Right lobe of liver (tissue), 6 donors: ENCODE results near the gene P2RX2. TPM values are rescaled to one million over a fixed set of nuclear protein-coding genes. Genes with fewer than 3 reads are reported as not detected.

Source experiments
- ATAC-seq, 4 donors: fragments of 200-7000 bp; cut with Tn5 transposase; one replicate each; pipeline ENCODE4 v1.9.1; 2020; ENCODE audit warnings: mild to moderate bottlenecking in 4 of 4, moderate library complexity in 4 of 4
- DNase-seq, 3 donors: peaks; one replicate each; pipeline ENCODE4 v3.0.0-alpha.2; 2020
- H3K27ac ChIP-seq, 3 donors: fragments of 200-600 bp; one replicate each; pipeline ENCODE4 v1.8.0; 2022
- H3K27me3 ChIP-seq, 2 donors: fragments of 200-600 bp; one replicate each; pipeline ENCODE4 v1.8.0; 2022
- H3K36me3 ChIP-seq, 4 donors: fragments of 200-600 bp; sonication (generic) in 1 of 4; one replicate each; pipeline versions ENCODE4 v1.5.1 to v1.8.0; 2017 to 2022; ENCODE audit warnings: control low read depth in 1 of 4
- H3K4me1 ChIP-seq, 4 donors: fragments of 200-600 bp; sonication (generic) in 1 of 4; one replicate each; pipeline versions ENCODE4 v1.5.1 to v1.8.0; 2017 to 2022; ENCODE audit warnings: control low read depth in 1 of 4
- H3K4me3 ChIP-seq, 3 donors: fragments of 200-600 bp; one replicate each; pipeline ENCODE4 v1.8.0; 2022
- H3K9me3 ChIP-seq, 4 donors: fragments of 200-600 bp; sonication (generic) in 1 of 4; one replicate each; pipeline versions ENCODE4 v1.5.1 to v1.8.0; 2017 to 2022; ENCODE audit warnings: control low read depth in 1 of 4
- POLR2A ChIP-seq: fragments of 450-650 bp; IDR thresholded peaks from one replicate; pipeline ENCODE4 v1.6.1; 2017; ENCODE audit warnings: antibody characterized with exemption, mild to moderate bottlenecking
- WGBS: methylation state at CpG from one replicate; pipeline ENCODE4 v1.1.6; 2018; ENCODE audit warnings: low coverage, low lambda C conversion rate; ENCODE audit not compliant: insufficient coverage; ENCODE audit errors: missing lambda C conversion rate; 5-methylcytosine and 5-hydroxymethylcytosine counted together
- intact Hi-C, 2 donors: fragments of 100-400 bp; cut with DNase I; formaldehyde crosslinking; loops; one replicate each; pipeline versions ENCODE4 v1.11.2 to v1.14.1; 2022
- total RNA-seq, 6 experiments: library from RNA; depleted of rRNA in 2 of 6; stranded (reverse); fragments of >200 nt in 2 of 6; fragmentation: NEBNext Ultra II Directional in 3 of 6; extraction: Animal tissue kit (Norgen Biotek cat#: 25700) in 3 of 6; gene quantifications; one replicate each; pipeline versions ENCODE4 v1.1.0 to v1.2.4, GENCODE V29; 2016 to 2023
- TF ChIP-seq, protein P1 (sequence below), 4 donors: fragments of 200-600 bp in 3 of 4; fragments of 450-650 bp in 1 of 4; IDR thresholded peaks; one replicate each; pipeline versions ENCODE4 v1.5.1 to v1.8.0; 2016 to 2022; ENCODE audit warnings: antibody characterized with exemption in 4 of 4, mild to moderate bottlenecking in 2 of 4
- donor health status: DM: no; HTN: yes; CAD: no.
- donor health status: DM: no; HTN: no; CAD: no.
- donor health status: DM: no; HTN: no; CAD: no.
- donor health status: DM: no; HTN: yes; CAD: no.
- donor health status: DM: no; HTN: yes; CAD: no.

The P2RX2 gene
- total RNA-seq, 6 experiments from 2014 or later = not detected

DNA sequence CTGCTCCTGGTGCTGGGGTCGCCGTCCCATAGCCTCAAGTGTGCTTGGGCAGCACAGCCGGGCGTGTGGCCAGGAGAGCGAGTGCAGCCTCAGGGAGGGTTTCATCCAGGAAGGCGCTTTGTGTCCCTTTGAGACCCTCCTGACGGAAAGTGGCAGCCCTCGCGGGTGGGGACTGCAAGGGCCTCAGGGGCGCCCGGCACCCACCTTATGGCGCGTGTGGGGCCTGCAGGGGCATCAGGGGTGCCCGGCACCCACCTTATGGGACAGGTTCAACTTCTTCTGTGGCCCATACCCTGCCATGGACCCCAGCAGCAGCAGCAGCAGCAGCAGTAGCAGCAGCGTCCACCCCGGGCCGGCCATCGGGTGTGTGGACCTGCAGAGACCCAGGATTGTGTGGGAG lies 12.7 kb upstream of the P2RX2 start:
- no peaks in the 10 kb centered on the region for H3K27me3 ChIP-seq
- intact Hi-C loops = no loop called here
- ATAC-seq (no peak), DNase-seq (peak in 1 of 3 donors; percentile 44)
- no peak for TF ChIP-seq POLR2A
- TF ChIP-seq, protein P1, sequence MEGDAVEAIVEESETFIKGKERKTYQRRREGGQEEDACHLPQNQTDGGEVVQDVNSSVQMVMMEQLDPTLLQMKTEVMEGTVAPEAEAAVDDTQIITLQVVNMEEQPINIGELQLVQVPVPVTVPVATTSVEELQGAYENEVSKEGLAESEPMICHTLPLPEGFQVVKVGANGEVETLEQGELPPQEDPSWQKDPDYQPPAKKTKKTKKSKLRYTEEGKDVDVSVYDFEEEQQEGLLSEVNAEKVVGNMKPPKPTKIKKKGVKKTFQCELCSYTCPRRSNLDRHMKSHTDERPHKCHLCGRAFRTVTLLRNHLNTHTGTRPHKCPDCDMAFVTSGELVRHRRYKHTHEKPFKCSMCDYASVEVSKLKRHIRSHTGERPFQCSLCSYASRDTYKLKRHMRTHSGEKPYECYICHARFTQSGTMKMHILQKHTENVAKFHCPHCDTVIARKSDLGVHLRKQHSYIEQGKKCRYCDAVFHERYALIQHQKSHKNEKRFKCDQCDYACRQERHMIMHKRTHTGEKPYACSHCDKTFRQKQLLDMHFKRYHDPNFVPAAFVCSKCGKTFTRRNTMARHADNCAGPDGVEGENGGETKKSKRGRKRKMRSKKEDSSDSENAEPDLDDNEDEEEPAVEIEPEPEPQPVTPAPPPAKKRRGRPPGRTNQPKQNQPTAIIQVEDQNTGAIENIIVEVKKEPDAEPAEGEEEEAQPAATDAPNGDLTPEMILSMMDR (IDR thresholded peaks at IDR 0.05) = no peak
- no peak overlapping the region for H3K4me3 ChIP-seq
- H3K4me1 ChIP-seq = peaks cover 0 to 57% (median 20%) of the 10 kb centered on the region in 4 donors
- no peaks in the 10 kb centered on the region for H3K36me3 ChIP-seq
- H3K9me3 ChIP-seq = no peaks in the 10 kb centered on the region
- peak overlapping the region; percentile 11 to 90 (median 69) for H3K27ac ChIP-seq
- no CpG with 5 or more reads among the region's 18 CpGs for WGBS

DNA sequence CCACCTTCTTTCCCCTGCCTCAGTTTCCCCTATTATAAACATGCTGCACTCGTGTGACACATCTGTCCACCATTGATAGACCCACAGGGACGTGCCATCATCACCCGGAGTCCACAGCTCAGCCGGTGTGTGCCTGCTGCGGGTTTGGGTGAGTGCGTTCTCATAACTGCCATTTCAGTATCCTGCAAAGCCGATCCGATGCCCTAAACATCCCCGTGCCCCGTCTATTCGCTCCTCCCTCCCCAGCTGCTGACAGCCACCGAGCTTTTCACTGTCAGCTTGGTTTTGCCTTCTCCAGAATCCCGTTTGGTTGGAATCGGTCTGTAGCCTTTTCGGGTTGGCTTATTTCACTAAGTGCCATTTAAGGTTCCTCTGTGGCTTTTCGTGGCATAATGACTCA lies 12.1 kb upstream of the P2RX2 start:
- Histone ChIP-seq H3K36me3 (no peaks in the 10 kb centered on the region), H3K4me3 (no peak overlapping the region), H3K27me3 (no peaks in the 10 kb centered on the region), H3K27ac (no peak overlapping the region), H3K4me1 (peaks cover 0 to 54% (median 20%) of the 10 kb centered on the region in 4 donors), H3K9me3 (no peaks in the 10 kb centered on the region)
- TF ChIP-seq, protein P1 (IDR thresholded peaks at IDR 0.05) = no peak
- no peak for TF ChIP-seq POLR2A
- no peak for ATAC-seq
- 74% methylated on average over 15 of the region's 16 CpGs for WGBS
- intact Hi-C loops = no loop called here
- DNase-seq = peak in 1 of 3 donors; percentile 37

- Histone ChIP-seq H3K27ac (no peak overlapping the region), H3K9me3 (no peaks in the 10 kb centered on the region), H3K4me1 (peaks cover 0 to 51% (median 20%) of the 10 kb centered on the region in 4 donors), H3K36me3 (no peaks in the 10 kb centered on the region), H3K27me3 (no peaks in the 10 kb centered on the region), H3K4me3 (no peak overlapping the region)
- intact Hi-C loops = no loop called here
- DNase-seq (peak in 1 of 3 donors; percentile 40), ATAC-seq (no peak)
- no peak for TF ChIP-seq POLR2A
- TF ChIP-seq, protein P1 (IDR thresholded peaks at IDR 0.05) = no peak
- WGBS = 98% methylated on average over 5 of the region's 19 CpGs
Measured at GRCh38 chr12:132606927-132607326, 11.6 kb upstream of the P2RX2 start.

GRCh38 chr12:132608231-132609171 lies 10.1 kb upstream of the P2RX2 start:
- DNase-seq = peak; percentile 88 to 94 (median 91)
- peaks cover 0 to 51% (median 20%) of the 10 kb centered on the region in 4 donors for H3K4me1 ChIP-seq
- TF ChIP-seq POLR2A = peak; percentile 69
- TF ChIP-seq, protein P1 (IDR thresholded peaks at IDR 0.05) = no peak
- WGBS = 15% methylated on average over 19 of the region's 25 CpGs
- H3K9me3 ChIP-seq = no peaks in the 10 kb centered on the region
- peak; percentile 71 to 77 (median 74) for ATAC-seq
- no peaks in the 10 kb centered on the region for H3K36me3 ChIP-seq
- H3K27me3 ChIP-seq = no peaks in the 10 kb centered on the region
- H3K4me3 ChIP-seq = no peak overlapping the region
- intact Hi-C loops = no loop called here
- H3K27ac ChIP-seq = peak overlapping the region; percentile 72 to 87 (median 86)
